GM19099 (cell line): ENCODE measurements around the gene OLFM1.

ENCODE experiments used
- POLR2A ChIP-seq: IDR thresholded peaks from 3 replicates; pipeline ENCODE4 v1.6.1; 2011; ENCODE audit warnings: low read depth; ENCODE audit not compliant: insufficient read length; ENCODE audit errors: extremely low read depth

Gene OLFM1

DNA sequence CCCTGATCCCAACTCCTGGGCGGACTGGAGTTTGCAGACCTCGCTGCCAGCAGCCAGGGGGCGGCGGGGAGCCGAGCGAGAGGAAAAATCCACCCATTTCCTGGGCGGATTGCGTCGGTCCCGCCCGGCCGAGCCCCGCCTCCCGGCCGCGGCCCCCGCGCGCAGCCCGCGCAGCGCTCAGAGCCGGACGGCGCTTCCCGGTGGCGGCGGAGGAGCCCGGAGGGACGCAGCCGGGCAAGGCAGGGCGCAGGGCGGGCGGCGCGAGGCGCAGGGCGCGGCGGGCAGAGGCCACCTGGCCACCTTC lies at the start of gene OLFM1:
OLFM1 (plus strand) TSS at position 180 of the 304 bp plus-strand sequence. CDS start 322 bp downstream, outside the sequence.
- no peak for TF ChIP-seq POLR2A

DNA sequence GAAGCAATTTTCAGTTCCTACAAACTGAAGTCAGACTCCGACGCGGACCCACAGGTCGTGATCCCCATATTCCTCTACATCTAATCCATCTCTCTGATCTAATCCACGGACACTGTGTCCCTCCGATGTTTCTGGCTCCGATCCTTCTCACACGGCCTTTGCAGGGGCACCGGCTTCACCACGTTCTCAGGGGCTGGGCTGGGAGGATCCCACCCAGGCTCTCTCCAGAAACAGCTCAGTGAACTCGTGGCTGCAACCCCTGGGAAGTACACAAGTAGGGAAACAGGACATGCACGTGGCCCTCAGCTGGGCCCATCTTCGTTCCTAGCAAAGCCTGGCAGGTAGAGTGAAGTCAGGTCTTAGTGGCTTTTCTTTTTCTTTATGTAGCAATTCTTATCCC lies 49.1 kb upstream of the OLFM1 start:
- TF ChIP-seq POLR2A: no peak

DNA sequence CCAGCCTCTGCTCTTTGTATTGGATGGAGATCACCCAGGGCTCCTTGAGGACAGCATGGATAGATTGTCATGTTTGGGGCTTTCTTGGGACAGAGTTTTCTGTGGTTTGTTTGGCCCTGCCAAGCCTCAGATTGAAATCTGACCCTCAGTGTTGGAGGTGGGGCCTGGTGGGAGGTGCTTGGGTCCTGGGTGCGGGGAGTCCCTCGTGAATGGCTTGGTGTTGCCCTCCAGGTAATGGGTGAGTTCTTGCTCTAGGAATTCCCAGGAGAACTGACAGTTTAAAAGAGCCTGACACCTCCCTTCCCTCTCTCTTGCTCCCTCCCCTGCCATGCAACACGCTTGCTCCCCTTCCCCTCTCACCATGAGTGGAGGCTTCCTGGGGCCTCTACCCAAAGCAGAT lies 48.6 kb upstream of the OLFM1 start:
- no peak for TF ChIP-seq POLR2A

DNA sequence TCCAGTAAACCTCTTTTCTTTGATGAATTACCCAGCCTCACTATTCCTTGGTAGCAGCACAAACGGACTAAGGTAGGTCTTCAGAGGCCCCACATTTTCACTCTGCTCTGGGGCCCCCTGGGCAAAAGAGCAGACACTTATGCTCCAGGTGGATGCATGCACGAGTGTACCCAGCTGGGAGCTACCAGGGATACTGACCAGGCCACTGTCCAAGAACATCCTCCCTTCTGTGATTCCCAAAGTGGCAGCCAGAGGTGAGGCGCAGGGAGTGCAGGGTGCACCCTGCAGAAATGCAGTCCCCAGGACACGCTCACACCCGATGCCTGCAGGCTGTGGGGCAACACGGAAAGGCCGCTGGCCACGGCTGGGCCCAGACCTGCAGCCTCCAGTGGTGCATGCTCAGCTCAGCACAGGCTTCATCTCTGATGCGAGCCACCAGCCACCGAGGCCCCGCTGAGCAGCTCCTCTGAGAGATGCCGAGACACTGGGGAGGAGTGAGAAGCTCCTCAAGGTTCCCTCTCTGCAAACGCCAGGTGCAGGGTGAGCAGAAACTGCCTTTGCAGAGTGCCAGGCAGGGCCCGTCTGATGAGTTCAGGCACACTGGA lies 48.1 kb upstream of the OLFM1 start:
- no peak for TF ChIP-seq POLR2A

DNA sequence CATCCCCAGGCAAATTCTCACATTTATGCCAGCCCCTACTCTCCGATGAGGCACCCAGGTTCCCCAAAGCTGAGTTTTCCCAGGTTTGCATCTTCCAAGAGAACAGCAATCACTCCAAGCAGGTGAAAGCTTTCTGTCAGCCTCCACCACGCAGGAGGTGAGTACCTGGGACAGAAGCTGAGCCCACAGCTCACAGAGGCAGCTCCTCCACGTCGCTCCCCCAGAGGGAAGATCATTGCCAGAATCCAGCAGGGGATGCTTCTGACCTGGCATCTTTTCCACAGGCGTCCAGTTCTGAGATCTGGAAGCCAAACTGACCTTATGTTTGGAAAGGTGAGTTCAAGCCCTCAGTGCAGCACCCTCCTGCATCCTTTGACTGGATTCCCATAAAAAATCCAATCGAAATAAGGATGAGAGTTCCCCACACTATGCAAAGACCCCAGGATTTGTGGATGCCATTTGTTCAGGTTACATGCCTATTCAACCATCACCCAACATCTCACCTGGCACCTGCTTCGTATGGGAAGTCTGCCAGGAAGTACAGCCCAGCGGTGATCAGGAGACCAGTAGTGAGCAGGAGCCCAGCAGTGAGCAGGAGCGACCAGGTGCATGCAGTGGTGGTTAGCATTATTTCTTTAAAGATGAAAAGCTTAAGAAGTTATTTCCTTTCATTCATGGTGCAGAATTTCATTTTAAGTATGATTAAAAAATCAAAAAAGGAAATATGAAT lies 47.4 kb upstream of the OLFM1 start:
- TF ChIP-seq POLR2A: no peak

DNA sequence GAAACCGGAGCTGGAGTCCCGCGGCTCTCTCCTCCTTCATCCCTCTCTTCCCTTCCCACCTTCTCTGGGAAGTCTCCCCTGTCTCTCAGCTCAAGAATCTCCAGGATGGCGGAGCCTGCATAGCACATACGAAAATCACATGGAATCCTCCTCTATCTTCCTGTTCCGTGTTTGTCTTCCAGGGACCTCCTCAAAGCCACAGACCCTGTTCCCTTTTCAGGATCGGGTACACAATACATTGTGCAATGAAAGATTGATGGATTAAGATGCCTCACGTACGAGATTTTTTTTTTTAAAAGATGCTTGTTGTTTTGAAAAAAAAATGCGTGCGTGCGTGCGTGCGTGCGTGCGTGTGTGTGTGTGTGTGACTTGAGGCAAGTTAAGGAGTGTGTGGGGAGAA lies 46.6 kb upstream of the OLFM1 start:
- TF ChIP-seq POLR2A: no peak

DNA sequence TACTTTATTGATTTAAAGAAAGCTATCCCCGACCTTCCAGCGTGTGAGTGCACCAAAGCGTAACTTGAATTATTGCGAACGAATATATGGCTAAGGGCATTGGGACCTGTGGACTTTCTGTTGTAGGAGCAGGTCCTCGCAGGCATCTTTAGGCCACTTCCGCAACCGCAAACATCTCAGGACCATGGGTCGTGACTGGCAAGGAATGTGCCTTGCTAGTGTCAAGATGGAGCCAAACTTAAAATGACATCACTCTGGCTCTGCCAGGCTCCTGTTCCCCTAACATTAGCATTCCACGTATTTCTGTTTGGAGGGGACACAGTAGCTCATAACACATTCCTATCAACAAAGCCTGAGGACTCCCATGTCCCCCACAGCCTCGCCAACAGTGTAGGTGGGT lies 44.1 kb upstream of the OLFM1 start:
- no peak for TF ChIP-seq POLR2A

DNA sequence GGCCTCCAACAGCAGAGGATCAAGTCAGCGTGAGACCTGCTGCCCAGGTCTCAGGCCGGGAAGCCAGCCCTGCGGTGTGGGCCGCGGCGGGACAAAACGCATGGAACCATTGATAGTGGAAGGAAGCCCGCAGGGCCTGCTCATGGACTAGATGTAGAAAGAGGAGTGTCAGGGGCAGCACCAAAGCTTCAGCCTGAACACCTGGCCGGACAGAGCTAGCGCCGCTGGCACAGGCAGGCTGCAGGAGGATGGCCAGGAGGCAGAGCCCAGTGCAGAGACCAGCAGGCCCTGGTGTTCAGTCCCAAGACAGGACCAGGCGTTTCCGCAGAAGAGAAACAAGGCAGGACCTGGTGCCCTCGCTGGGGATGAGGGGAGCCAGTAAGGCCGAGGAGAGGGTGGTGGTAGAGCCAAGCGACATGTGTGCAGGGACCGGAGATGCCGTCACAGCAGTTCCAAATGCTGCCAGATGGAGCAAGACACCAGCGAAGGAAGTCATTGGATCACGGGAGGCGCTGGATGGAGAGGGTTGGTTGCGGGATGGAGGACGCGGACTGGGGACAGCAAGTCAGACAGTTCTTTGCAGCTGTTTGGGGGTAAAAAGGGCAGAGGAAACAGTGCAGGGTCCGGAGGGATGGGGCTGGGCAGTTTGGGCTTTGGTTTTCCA lies 42.1 kb upstream of the OLFM1 start:
- no peak for TF ChIP-seq POLR2A

DNA sequence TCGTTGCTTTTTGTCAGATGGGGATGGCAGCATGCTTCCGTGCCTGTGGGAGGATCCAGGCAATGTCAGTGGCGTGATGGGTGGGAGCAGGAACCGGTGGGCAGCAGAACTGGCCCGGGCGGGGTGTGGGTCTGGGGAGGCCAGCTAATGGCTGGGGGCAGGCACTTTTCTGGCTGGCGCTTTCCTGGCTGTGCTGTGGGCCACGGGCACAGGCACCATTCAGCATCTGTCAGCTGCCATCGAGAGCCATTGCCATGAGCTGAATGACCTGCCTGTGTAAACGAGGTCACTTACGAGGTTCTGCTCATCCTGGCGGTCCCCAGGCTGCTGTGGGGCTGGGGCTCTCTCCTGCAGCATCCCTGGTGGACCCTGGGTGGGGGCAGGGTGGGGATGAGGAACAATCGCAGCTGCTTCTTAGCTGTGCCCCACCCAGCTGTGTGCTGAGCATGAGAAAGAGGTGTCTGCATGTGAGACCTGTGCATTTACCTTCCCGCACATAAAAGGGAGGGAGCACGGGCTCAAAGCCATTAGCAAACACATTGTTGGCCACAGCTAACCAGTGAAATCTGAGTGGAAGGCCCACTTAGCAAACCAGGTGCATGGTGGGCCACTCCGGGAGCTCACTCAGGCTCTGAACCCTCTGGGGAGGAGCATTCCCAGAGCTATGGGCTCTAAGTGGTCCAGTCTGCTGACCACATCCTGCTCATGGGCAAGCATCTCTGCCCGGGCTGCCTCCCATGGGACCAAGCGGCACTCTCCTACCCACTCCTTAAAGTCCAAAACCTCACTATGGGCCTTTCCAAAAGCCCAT lies 41.3 kb upstream of the OLFM1 start:
- TF ChIP-seq POLR2A: no peak

DNA sequence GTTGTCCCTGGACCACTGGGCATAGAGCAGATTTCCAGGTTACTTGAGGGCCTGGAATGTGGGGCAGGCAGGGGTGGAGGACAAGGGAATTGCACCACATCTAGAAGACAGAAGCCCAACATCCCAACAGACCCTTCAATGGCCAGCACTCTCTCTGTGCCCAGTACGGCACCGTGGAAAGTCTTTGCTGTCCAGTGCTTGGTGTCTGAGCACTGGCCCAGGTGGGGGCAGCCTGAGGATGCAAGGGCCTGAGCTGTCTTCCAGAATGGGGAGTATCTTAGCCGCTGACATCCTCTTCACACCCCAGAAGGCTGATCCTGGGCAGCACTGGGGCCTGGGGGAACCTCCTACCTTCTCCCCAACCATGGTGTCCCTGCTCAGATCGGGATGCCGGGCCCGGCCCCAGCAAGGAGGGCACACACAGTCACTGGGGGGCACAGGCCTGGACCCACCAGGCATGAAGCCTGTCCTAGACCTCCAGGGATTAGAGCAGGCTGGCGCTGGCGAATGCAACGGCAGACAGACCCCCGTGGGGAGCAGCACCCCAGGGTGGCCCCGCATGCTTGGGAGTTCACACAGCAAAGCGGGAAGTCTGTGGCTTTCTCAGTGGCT lies 40.6 kb upstream of the OLFM1 start:
- no peak for TF ChIP-seq POLR2A

DNA sequence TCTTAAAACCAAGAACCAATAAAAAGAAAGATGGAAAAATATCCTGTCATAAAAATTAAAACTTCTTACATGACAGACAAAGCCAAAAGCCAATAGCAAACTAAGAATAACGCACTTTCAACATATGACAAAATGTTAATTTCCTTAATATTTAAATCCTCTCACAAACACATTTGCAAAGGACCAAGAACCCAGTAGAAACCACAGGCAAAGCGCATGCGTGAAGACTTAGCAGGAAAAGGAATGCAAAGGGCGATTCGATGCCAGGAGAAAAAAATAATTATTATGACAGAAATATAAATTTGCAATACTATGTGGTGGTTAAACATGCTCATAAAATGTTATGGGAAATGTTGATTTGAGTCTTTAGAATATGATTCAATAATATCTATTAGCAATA lies 39.9 kb upstream of the OLFM1 start:
- no peak for TF ChIP-seq POLR2A

DNA sequence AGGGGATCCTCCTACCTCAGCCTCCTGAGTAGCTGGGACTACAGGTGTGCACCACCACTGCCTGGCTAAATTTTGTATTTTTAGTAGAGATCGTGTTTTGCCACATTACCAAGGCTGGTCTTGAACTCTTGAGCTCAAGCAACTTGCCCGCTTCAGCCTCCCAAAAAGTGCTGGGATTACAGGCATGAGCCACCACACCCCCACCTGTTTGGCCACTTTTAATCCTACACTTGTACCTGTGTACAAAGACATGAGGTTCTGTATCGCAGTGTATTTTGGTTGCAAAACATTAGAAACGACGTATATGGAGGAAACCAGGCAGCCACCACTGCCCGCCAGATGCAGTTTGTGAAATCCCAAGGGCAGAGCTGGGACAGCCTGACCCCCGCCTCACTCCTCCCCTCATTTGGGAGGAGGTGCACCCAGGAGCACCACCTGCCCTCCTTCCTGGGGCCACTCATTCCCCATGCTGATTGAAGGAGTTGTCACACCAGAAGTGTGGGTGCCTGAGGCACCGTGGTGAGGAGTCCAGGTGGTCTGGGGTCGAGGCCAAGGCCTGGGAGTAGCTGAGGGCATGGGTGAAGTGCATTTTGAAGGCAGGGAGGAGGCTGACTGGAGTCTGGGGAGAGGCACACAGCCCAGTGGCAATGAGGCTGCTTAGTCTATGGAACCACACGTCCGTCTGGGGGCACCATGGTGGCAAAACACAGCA lies 39.3 kb upstream of the OLFM1 start:
- no peak for TF ChIP-seq POLR2A

DNA sequence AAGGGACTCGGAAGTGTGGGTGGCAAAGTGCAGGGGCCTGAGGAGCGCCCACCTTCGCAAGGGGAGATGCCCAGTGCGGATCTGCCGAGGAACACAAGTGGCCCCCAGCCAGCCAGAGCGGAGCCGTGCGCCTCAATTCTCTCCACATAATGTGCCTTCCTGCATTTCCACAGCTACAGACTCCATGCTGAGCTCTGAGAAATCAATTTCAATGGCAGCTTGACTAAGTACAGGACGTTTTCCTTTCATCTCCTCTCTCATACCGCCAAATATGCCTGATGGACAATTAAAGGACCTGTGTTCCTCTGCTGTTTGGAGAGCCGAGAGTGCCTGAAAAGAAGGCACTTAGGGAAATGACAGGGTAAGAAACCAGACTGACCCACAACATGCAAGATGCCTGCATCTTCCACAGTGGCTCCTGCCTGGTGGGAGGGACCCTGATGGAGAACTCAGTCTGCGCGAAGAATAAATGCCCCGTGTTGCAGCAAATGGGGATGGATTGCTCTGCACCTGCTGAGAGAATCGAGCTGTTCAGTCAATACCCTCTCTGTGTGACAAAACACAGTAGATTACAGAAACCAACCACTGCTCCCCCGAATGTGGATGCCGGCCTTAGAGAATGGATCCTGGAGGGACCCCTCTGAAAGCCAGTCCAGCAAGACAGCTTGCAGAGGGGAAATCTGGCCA lies 38.6 kb upstream of the OLFM1 start:
- no peak for TF ChIP-seq POLR2A

DNA sequence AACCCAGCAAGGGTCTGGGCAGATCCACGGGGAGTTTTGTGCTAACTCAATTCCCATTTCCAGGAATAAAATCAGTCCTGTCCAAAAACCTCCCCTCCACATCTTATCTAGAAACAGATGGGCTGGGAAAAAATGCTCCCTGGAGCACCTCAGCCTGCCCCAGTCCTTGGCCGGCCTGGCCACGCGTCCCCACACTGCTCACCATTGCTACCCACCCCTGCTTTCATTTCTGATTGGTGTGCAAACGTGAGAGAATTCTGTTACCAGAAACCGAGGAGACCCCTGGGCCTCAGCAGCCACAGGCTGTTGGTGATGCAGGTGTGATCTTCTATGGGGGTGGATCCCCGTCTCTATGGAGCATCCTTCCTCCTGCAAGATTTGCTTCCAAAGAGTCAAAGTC lies 38.0 kb upstream of the OLFM1 start:
- TF ChIP-seq POLR2A: no peak

DNA sequence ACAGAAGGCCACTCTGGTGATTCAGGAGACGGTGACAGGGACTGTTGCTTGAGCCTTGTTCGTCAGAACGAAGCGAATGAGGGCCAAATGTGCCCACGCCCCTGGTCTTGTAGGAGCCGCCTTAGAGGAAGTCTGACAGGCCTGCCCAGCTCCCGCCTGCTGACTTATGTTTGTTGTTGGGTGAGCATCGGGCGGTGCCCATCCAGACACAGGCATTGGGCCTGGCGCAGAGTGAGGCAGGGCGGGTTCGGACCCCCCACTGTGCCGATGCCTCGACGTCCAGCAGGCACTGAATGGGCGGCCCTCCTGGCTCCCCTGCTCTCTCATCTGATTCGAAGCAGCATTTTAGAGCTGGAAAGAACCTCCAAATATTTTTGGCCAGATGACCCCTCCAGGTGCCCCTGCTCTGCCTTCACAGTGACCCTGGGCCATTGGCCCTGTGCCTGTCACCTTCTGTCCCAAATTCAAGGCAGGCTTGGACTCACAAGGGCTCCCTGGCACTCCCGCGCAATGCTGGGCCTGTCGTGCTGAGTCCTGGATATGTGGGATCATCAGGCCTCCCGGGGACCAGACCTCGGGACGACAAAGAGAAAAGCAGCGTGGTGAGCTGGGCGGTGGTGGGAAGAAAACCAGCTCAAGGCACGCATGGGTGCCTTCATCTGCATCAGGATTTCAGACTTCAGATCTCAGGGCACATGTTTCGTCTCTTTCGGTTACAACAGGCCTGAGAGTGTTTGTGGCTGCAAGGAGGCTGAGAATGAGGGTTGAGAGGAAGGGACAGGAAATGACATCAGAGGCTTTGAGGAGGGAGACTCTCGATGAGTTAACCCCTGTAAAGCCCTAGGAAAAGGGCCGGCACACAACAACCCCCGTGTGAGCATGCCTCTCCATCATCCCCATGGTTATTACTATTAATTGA lies 37.1 kb upstream of the OLFM1 start:
- no peak for TF ChIP-seq POLR2A
